SKM-1 treated with dmso at 0.1 percent for 144 hours (cell line): ENCODE measurements around the gene ABCA7.
"Not testable (repeated sequence)": the region's sequence is repeated elsewhere in the genome, so short reads cannot be mapped to it uniquely, and the experiment has no call there.

ENCODE experiments used
- DNase-seq: peaks from one replicate; lab custom pipeline; 2025; ENCODE audit not compliant: unreplicated experiment; lab: John Stamatoyannopoulos, UW

Gene ABCA7

GRCh38 chr19:1017115-1017905 lies 22.6 kb upstream of the ABCA7 start:
- DNase-seq = no peak

GRCh38 chr19:1017906-1018305 lies 22.0 kb upstream of the ABCA7 start:
- no peak for DNase-seq

- no peak for DNase-seq
Measured at GRCh38 chr19:1018393-1018792, 21.5 kb upstream of the ABCA7 start.

- DNase-seq = no peak
Measured at GRCh38 chr19:1018932-1019615, 20.8 kb upstream of the ABCA7 start.

- DNase-seq = no peak
Measured at GRCh38 chr19:1019616-1019961, 20.3 kb upstream of the ABCA7 start.

- DNase-seq = no peak
Measured at GRCh38 chr19:1019980-1020867, 19.7 kb upstream of the ABCA7 start.

GRCh38 chr19:1020868-1021425 lies 19.0 kb upstream of the ABCA7 start, which contains the start of gene TMEM259:
TSS of gene TMEM259 (minus strand) at chr19:1021123. CDS start at chr19:1020996, 127 bp downstream.
- DNase-seq = peak; percentile 94

GRCh38 chr19:1023883-1024188 lies 16.1 kb upstream of the ABCA7 start:
- DNase-seq = not testable (repeated sequence)

GRCh38 chr19:1025080-1025479 lies 14.8 kb upstream of the ABCA7 start:
- DNase-seq = not testable (repeated sequence)

- peak; percentile 61 for DNase-seq
Measured at GRCh38 chr19:1025960-1026782, 13.7 kb upstream of the ABCA7 start, which contains the start of gene CNN2. TSS of gene CNN2 (plus strand) at chr19:1026608. CDS start at chr19:1026662, 54 bp downstream.

- DNase-seq = peak; percentile 32
Measured at GRCh38 chr19:1026783-1027649, 12.9 kb upstream of the ABCA7 start.

- DNase-seq = no peak
Measured at GRCh38 chr19:1027650-1028061, 12.3 kb upstream of the ABCA7 start.

GRCh38 chr19:1028062-1028926 lies 11.6 kb upstream of the ABCA7 start:
- peak; percentile 79 for DNase-seq

- no peak for DNase-seq
Measured at GRCh38 chr19:1032264-1032867, 7.5 kb upstream of the ABCA7 start.

- no peak for DNase-seq
Measured at GRCh38 chr19:1035998-1036621, 3.8 kb upstream of the ABCA7 start.

- DNase-seq = no peak
Measured at GRCh38 chr19:1037621-1038064, 2.3 kb upstream of the ABCA7 start.

GRCh38 chr19:1038978-1039645 lies 795 bp upstream of the ABCA7 start:
- no peak for DNase-seq
